Effector memory CD4-positive, alpha-beta T cell (primary cell): ENCODE measurements around the gene ABTB1.
"Not testable (repeated sequence)": the region's sequence is repeated elsewhere in the genome, so short reads cannot be mapped to it uniquely, and the experiment has no call there.

Experiments used
- DNase-seq, 3 donors: peaks; one replicate each; pipeline ENCODE4 v3.0.0-alpha.2; 2020
- H3K27ac ChIP-seq: 2 replicates; pipeline ENCODE4 v1.7.0; 2013; ENCODE audit warnings: mild to moderate bottlenecking, low read length, moderate library complexity; ENCODE audit not compliant: insufficient read depth, poor library complexity, severe bottlenecking
- H3K27me3 ChIP-seq: replicated peaks from 2 replicates; pipeline ENCODE4 v1.7.0; 2013; ENCODE audit warnings: mild to moderate bottlenecking, low read length; ENCODE audit not compliant: insufficient read depth, control insufficient read depth, poor library complexity, severe bottlenecking
- H3K36me3 ChIP-seq: 2 replicates; pipeline ENCODE4 v1.7.0; 2013; ENCODE audit warnings: mild to moderate bottlenecking, low read length, moderate library complexity; ENCODE audit not compliant: control insufficient read depth, insufficient read depth
- H3K4me1 ChIP-seq: 2 replicates; pipeline ENCODE4 v1.7.0; 2013; ENCODE audit warnings: low read length, mild to moderate bottlenecking; ENCODE audit not compliant: control insufficient read depth, insufficient read depth, poor library complexity, severe bottlenecking
- H3K4me3 ChIP-seq: 2 replicates; pipeline ENCODE4 v1.7.0; 2013; ENCODE audit warnings: low read length, low read depth, mild to moderate bottlenecking; ENCODE audit not compliant: insufficient read depth, poor library complexity, severe bottlenecking
- H3K9me3 ChIP-seq: 2 replicates; pipeline ENCODE4 v1.7.0; 2013; ENCODE audit warnings: mild to moderate bottlenecking, low read length, moderate library complexity; ENCODE audit not compliant: control insufficient read depth

The ABTB1 gene

DNA sequence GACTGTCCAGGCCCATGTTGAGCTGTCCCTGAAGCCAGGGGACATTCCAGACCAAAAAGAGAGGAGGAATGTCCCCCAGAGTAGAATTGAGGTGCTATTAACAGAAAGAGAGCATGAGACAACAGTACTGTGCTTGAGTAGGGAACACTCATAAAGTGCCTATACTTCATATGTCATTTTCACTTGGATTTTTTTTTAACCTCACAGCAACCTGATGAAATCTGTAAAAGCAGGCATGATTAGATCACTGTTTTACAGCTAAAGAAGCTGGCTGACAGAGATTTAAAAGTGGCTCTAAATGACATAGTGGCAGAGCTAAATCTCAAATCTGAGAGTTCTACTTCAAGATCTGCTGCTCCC, 24.9 kb upstream of the ABTB1 start:
- Histone ChIP-seq H3K27me3 (no peaks in the 10 kb centered on the region), H3K4me1 (no peaks in the 10 kb centered on the region), H3K27ac (no peak overlapping the region), H3K4me3 (no peak overlapping the region), H3K9me3 (no peaks in the 10 kb centered on the region), H3K36me3 (no peaks in the 10 kb centered on the region)
- DNase-seq = no peak

GRCh38 chr3:127650236-127650635, 22.5 kb upstream of the ABTB1 start:
- Histone ChIP-seq H3K4me3 (no peak overlapping the region), H3K4me1 (no peaks in the 10 kb centered on the region), H3K27me3 (no peaks in the 10 kb centered on the region), H3K36me3 (no peaks in the 10 kb centered on the region), H3K9me3 (no peaks in the 10 kb centered on the region), H3K27ac (no peak overlapping the region)
- no peak for DNase-seq

DNA sequence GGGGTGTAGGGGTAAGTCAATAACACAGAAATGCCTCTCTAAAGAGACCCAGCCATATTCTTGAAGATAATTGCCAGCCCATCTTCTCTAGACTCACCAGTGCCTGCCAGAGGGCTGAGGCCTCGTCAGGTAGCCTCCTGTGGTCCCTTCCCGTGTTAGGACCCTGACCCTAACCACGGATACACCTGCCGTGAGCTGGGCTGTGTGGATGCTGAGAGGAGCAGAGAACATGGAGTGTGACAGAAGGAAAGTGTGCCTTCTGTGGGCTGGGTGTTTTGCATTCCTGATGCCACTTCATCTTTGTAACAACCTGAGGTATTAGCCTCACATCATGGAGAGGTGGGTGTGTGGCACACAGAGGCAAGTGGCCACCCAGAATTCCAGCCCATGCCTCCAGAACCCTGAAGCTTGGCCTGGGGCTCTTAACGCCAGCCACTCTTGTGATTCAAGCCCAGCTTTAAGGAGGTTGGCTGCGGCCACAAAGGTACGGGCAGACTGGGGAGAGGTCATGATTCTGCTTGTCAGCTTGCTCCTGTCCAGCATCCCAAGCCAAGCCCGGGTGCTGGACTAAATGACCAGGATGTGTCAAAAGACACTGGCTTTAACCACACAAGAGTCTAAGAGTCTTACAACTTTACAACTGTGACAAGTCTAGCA, 21.1 kb upstream of the ABTB1 start:
- Histone ChIP-seq H3K4me3 (no peak overlapping the region), H3K27me3 (no peaks in the 10 kb centered on the region), H3K36me3 (no peaks in the 10 kb centered on the region), H3K27ac (no peak overlapping the region), H3K4me1 (no peaks in the 10 kb centered on the region), H3K9me3 (no peaks in the 10 kb centered on the region)
- DNase-seq = no peak

- no peak overlapping the region for H3K27ac ChIP-seq
- H3K27me3 ChIP-seq = no peaks in the 10 kb centered on the region
- no peaks in the 10 kb centered on the region for H3K9me3 ChIP-seq
- H3K36me3 ChIP-seq = no peaks in the 10 kb centered on the region
- no peak for DNase-seq
- no peaks in the 10 kb centered on the region for H3K4me1 ChIP-seq
- H3K4me3 ChIP-seq = no peak overlapping the region
Observed at GRCh38 chr3:127652246-127652995, 20.3 kb upstream of the ABTB1 start.

DNA sequence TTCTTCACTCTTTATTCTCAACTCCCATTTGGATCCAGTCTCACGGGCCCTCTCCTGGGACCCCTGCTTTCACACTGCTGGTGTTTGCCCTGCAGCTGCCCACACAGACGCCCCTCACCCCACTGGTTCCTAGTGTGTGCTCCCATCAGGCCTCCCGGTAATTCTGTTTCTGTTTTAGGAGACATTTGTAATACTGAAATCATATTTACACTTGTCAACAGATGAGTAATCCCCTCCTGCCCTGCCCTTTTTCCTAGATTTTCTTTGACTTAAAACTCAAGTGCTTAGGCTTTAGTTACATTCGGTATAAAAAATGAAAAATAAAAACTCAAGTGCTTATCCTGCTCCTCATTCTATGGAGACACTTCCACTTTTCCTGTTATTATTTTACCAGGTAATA, 18.4 kb upstream of the ABTB1 start:
- H3K4me3 ChIP-seq = no peak overlapping the region
- H3K27me3 ChIP-seq = no peaks in the 10 kb centered on the region
- DNase-seq = no peak
- no peaks in the 10 kb centered on the region for H3K36me3 ChIP-seq
- H3K4me1 ChIP-seq = no peaks in the 10 kb centered on the region
- H3K27ac ChIP-seq = no peak overlapping the region
- H3K9me3 ChIP-seq = no peaks in the 10 kb centered on the region

GRCh38 chr3:127654993-127655392, 17.8 kb upstream of the ABTB1 start:
- not testable (repeated sequence) for H3K27me3 ChIP-seq, H3K9me3 ChIP-seq, DNase-seq, H3K27ac ChIP-seq, H3K4me1 ChIP-seq, H3K36me3 ChIP-seq, H3K4me3 ChIP-seq

DNA sequence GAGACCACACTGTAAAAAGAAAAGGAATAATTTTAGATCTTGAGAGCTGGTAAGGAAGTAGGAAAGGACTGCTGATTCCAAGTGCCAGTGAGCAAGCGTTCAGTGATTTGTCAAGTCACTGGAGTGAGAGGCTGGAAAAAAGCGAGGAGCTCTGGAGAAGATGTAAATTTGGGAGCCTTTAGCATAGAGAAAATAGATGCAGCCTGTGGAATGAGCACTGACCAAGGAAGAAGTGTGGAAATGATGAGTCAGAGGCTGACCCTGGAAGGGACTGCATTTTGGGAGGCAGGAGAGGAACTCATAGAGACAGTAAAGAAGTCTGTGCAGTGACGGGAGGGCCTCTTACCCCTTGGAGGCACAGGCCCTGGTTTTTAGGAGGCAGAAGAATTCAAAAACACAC, 17.1 kb upstream of the ABTB1 start:
- H3K27me3 ChIP-seq = no peaks in the 10 kb centered on the region
- no peaks in the 10 kb centered on the region for H3K4me1 ChIP-seq
- H3K36me3 ChIP-seq = no peaks in the 10 kb centered on the region
- no peak overlapping the region for H3K4me3 ChIP-seq
- H3K9me3 ChIP-seq = no peaks in the 10 kb centered on the region
- no peak for DNase-seq
- H3K27ac ChIP-seq = no peak overlapping the region

DNA sequence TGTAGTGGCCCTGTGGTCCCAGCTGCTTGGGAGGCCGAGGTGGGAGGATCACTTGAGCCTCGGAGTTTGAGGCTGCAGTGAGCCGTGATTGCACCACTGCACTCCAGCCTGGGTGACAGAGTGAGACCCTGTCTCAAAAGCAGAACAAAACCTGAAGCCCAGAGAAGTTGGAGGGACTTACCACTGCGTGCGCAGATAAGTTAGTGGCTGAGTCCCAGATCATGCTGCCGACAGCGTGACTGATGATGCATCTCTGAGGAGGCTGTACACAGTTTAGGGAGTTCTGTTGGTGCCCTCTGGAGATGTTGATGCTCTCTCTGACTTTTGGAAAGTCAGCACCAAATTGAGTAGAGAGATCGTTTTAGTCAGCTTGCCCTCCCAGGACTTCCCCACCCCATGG, 15.8 kb upstream of the ABTB1 start:
- Histone ChIP-seq H3K36me3 (no peaks in the 10 kb centered on the region), H3K27me3 (no peaks in the 10 kb centered on the region)
- DNase-seq = no peak

GRCh38 chr3:127658234-127658633, 14.5 kb upstream of the ABTB1 start:
- Histone ChIP-seq H3K36me3 (no peaks in the 10 kb centered on the region), H3K27me3 (no peaks in the 10 kb centered on the region), H3K4me1 (no peaks in the 10 kb centered on the region), H3K4me3 (no peak overlapping the region), H3K9me3 (no peaks in the 10 kb centered on the region), H3K27ac (no peak overlapping the region)
- no peak for DNase-seq

More for the DNA sequence above, 15.8 kb upstream of the ABTB1 start:
- H3K4me3 ChIP-seq = no peak overlapping the region
- H3K9me3 ChIP-seq = no peaks in the 10 kb centered on the region
- H3K4me1 ChIP-seq = no peaks in the 10 kb centered on the region
- no peak overlapping the region for H3K27ac ChIP-seq

DNA sequence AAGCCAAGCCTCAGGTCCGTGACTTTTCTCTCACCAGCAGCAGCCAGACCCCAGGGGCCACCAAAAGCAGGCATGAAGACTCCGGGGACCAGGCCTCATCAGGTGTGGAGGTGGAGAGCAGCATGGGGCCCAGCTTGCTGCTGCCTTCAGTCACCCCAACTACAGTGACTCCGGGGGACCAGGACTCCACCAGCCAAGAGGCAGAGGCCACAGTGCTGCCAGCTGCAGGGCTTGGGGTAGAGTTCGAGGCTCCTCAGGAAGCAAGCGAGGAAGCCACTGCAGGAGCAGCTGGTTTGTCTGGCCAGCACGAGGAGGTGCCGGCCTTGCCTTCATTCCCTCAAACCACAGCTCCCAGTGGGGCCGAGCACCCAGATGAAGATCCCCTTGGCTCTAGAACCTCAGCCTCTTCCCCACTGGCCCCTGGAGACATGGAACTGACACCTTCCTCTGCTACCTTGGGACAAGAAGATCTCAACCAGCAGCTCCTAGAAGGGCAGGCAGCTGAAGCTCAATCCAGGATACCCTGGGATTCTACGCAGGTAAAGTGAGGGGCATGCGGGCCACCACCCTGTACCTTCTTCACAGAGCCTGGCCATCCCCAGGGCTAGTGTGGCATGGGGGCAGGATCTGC, 12.0 kb upstream of the ABTB1 start:
- no peaks in the 10 kb centered on the region for H3K9me3 ChIP-seq
- no peak overlapping the region for H3K27ac ChIP-seq
- no peak for DNase-seq
- no peaks in the 10 kb centered on the region for H3K27me3 ChIP-seq
- no peak overlapping the region for H3K4me3 ChIP-seq
- no peaks in the 10 kb centered on the region for H3K4me1 ChIP-seq
- H3K36me3 ChIP-seq = no peaks in the 10 kb centered on the region
